GM19025 (cell line): ENCODE data around the gene ARL9.

ENCODE experiments used
- ATAC-seq: cut with Tn5 transposase; IDR thresholded peaks from one replicate; pipeline ENCODE4 v1.9.1; 2021; ENCODE audit warnings: mild to moderate bottlenecking, low read depth, moderate library complexity; ENCODE audit not compliant: unreplicated experiment

ARL9 gene

GRCh38 chr4:56531149-56531770 is 25.7 kb downstream of the ARL9 start:
- no peak for ATAC-seq

GRCh38 chr4:56531823-56532222 is 26.2 kb downstream of the ARL9 start:
- no peak for ATAC-seq

GRCh38 chr4:56532239-56532638 is 26.6 kb downstream of the ARL9 start:
- ATAC-seq: no peak

GRCh38 chr4:56535915-56536314 is 30.3 kb downstream of the ARL9 start:
- ATAC-seq: no peak

GRCh38 chr4:56537147-56537546 is 31.6 kb downstream of the ARL9 start:
- no peak for ATAC-seq

- ATAC-seq: no peak
These were observed 35.2 kb downstream of the ARL9 start for GRCh38 chr4:56540826-56541225.

- peak; percentile 96 for ATAC-seq
These were observed 39.1 kb downstream of the ARL9 start for GRCh38 chr4:56544573-56545131.

GRCh38 chr4:56550642-56551041 is 45.1 kb downstream of the ARL9 start:
- ATAC-seq: no peak

GRCh38 chr4:56551516-56551915 is 45.9 kb downstream of the ARL9 start:
- no peak for ATAC-seq

- no peak for ATAC-seq
These were observed 46.7 kb downstream of the ARL9 start for GRCh38 chr4:56552273-56552672.

- ATAC-seq: no peak
These were observed 64.5 kb downstream of the ARL9 start for GRCh38 chr4:56570041-56570440.
